K562 (cell line): ENCODE results near the gene KIF3B. TPM values are rescaled to one million over a fixed set of nuclear protein-coding genes. Genes with fewer than 3 reads are reported as not detected.

Experiments used
- DIDO1 ChIP-seq: fragments of 450-650 bp; IDR thresholded peaks from 2 replicates; pipeline ENCODE4 v1.6.1; 2016; ENCODE audit warnings: low read depth, missing biosample characterization, missing genetic modification characterization
- ELF4 ChIP-seq: fragments of 450-650 bp; formaldehyde crosslinking; IDR thresholded peaks from 2 replicates; pipeline ENCODE4 v1.4.0; 2022; ENCODE audit warnings: missing genetic modification characterization
- EP400 ChIP-seq: fragments of 450-650 bp; IDR thresholded peaks from 2 replicates; pipeline ENCODE4 v1.6.1; 2017; ENCODE audit warnings: antibody characterized with exemption, mild to moderate bottlenecking, moderate library complexity
- FOXK2 ChIP-seq, 2 experiments: fragments of 450-650 bp; IDR thresholded peaks in 1 of 2; conservative IDR thresholded peaks in 1 of 2; 2 replicates each; pipeline ENCODE4 v1.6.1; 2016; ENCODE audit warnings: low read depth in 2 of 2, mild to moderate bottlenecking in 1 of 2
- FOXM1 ChIP-seq, 2 experiments: fragments of 450-650 bp in 1 of 2; sonication (generic) in 1 of 2; formaldehyde crosslinking in 1 of 2; IDR thresholded peaks; 2 replicates each; pipeline versions ENCODE4 v1.6.1 to v1.9.0; 2017 to 2022; ENCODE audit warnings: low read depth in 2 of 2, mild to moderate bottlenecking in 2 of 2, missing genetic modification reagents in 1 of 2, moderate library complexity in 1 of 2
- HDAC1 ChIP-seq, 2 experiments: fragments of 450-650 bp; IDR thresholded peaks; 2 replicates each; pipeline ENCODE4 v1.6.1; 2016 to 2017; ENCODE audit warnings: inconsistent platforms in 1 of 2, mild to moderate bottlenecking in 1 of 2, moderate library complexity in 1 of 2
- POLR2AphosphoS2 ChIP-seq: IDR thresholded peaks from 2 replicates; pipeline ENCODE4 v1.6.1; 2012; ENCODE audit warnings: low read length, improper control_type of control experiment
- RFX1 ChIP-seq: fragments of 450-650 bp; IDR thresholded peaks from 2 replicates; pipeline ENCODE4 v1.6.1; 2016; ENCODE audit warnings: mild to moderate bottlenecking, moderate library complexity
- polyA plus RNA-seq, 8 experiments: library from polyadenylated mRNA; depleted of rRNA in 4 of 8; stranded (reverse) in 5 of 8; unstranded in 3 of 8; fragments of >200 nt; fragmentation: Nextera tagmentation in 2 of 8; fragmentation: Illumina TruSeq in 1 of 8; extraction: Ambion mirVana in 2 of 8; extraction: Trizol in 1 of 8; gene quantifications; 2 replicates each; pipeline versions ENCODE4 v1.2.1 to v1.2.3, GENCODE V29; 2011 to 2014; ENCODE audit warnings: inconsistent platforms in 1 of 8, missing spikeins in 1 of 8
- total RNA-seq, 7 experiments: library from RNA; depleted of rRNA in 6 of 7; stranded (reverse); fragments of >200 nt in 6 of 7; fragmentation: Illumina TruSeq in 2 of 7; extraction: Trizol in 2 of 7; gene quantifications; 2 replicates each; pipeline versions ENCODE4 v1.2.1 to v1.2.3, GENCODE V29; 2011 to 2021; ENCODE audit warnings: low replicate concordance in 1 of 7
- TF ChIP-seq, protein P1 (sequence below): fragments of 250-450 bp; sonication (Bioruptor Pico); IDR thresholded peaks from 2 replicates; pipeline ENCODE4 v1.4.0; 2020; ENCODE audit warnings: mild to moderate bottlenecking, moderate library complexity
- TF ChIP-seq, protein P2 (sequence below), 2 experiments: IDR thresholded peaks; 2 replicates each; pipeline ENCODE4 v1.6.1; 2011; ENCODE audit warnings: borderline replicate concordance in 1 of 2, control low read depth in 1 of 2, low read depth in 1 of 2, low read length in 1 of 2, mild to moderate bottlenecking in 1 of 2, mixed read lengths in 1 of 2, moderate library complexity in 1 of 2; ENCODE audit not compliant: insufficient read depth in 1 of 2, insufficient read length in 1 of 2, poor library complexity in 1 of 2, severe bottlenecking in 1 of 2; ENCODE audit errors: extremely low read depth in 1 of 2
- TF ChIP-seq, protein P3 (sequence below), 2 experiments: fragments of 450-650 bp in 1 of 2; sonication (generic) in 1 of 2; formaldehyde crosslinking in 1 of 2; IDR thresholded peaks in 1 of 2; conservative IDR thresholded peaks in 1 of 2; 2 replicates each; pipeline versions ENCODE4 v1.6.1 to v1.8.1; 2016 to 2023; ENCODE audit warnings: mild to moderate bottlenecking in 2 of 2, moderate library complexity in 2 of 2, inconsistent platforms in 1 of 2, missing genetic modification reagents in 1 of 2
- TF ChIP-seq, protein P4 (sequence below): fragments of 250-450 bp; sonication (Bioruptor Pico); IDR thresholded peaks from 2 replicates; pipeline ENCODE4 v1.4.0; 2020

Gene KIF3B
- total and polyA plus RNA-seq, 9 of the 15 experiments (the other 6 are each of a cell fraction or from before 2014, with no cell fraction given), result 2.9 to 12.3 (median 8.6) TPM

DNA sequence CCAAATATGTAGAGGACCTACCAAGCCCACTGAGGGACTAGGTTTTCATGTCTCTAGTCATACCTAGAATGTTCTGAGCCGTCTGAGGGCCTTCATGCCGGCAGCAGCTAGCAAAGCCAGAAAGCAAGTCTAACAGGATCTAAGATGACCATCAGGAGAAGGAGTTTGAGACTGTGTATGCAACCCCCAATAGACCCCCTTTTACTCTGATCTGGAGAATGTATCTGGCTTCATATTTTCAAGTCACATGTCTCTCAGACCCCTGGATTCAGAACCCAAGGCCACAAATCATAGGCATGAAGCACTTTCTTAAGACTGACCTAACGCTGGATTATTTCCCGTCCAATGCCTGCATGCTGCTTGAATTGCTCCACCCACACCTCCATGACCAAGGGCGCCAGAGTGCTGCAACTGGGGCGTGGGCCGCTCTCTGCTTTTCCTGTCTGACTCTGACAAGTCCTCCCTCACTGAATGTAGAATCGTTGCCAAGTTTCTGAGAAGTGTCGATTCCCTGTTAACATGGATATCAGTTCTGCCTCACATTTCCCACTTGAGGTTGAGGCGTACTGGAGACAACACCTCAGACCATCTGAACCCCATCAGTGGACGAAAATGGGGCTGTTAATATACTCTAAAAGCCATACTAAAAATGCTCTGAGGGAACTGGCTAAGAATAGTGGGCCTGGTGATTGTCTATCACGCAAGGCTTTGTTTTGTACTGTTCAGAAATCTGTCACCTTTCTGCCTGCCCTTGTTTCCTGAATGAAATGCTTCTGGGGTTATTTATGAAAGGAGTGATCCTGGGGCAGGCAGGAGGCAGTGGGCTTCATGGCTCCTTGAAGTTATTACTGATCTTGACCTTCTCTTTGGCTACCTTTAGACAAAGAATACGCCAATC lies 56.8 kb downstream of the KIF3B start (continued):
- TF ChIP-seq, protein P1, sequence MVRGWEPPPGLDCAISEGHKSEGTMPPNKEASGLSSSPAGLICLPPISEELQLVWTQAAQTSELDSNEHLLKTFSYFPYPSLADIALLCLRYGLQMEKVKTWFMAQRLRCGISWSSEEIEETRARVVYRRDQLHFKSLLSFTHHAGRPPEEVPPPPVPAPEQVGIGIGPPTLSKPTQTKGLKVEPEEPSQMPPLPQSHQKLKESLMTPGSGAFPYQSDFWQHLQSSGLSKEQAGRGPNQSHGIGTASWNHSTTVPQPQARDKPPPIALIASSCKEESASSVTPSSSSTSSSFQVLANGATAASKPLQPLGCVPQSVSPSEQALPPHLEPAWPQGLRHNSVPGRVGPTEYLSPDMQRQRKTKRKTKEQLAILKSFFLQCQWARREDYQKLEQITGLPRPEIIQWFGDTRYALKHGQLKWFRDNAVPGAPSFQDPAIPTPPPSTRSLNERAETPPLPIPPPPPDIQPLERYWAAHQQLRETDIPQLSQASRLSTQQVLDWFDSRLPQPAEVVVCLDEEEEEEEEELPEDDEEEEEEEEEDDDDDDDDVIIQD, result no peak
- no peak for TF ChIP-seq POLR2AphosphoS2
- TF ChIP-seq, protein P2, sequence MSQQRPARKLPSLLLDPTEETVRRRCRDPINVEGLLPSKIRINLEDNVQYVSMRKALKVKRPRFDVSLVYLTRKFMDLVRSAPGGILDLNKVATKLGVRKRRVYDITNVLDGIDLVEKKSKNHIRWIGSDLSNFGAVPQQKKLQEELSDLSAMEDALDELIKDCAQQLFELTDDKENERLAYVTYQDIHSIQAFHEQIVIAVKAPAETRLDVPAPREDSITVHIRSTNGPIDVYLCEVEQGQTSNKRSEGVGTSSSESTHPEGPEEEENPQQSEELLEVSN (IDR thresholded peaks at IDR 0.05; ENCODE audit: borderline replicate concordance in 1 of 2, extremely low read depth in 1 of 2, insufficient read depth in 1 of 2, insufficient read length in 1 of 2, low read depth in 1 of 2, low read length in 1 of 2, poor library complexity in 1 of 2, severe bottlenecking in 1 of 2), result peak in 1 of 2 experiments; percentile 48
- 0 out of 2 replicates have a peak, but pooled peaks have one; percentile 25 for TF ChIP-seq FOXM1 (IDR thresholded peaks at IDR 0.05; ENCODE audit: low read depth)
- no peak for TF ChIP-seq FOXM1 (CRISPR knock-in tag; IDR thresholded peaks at IDR 0.05; ENCODE audit: low read depth)
- TF ChIP-seq RFX1, result no peak
- TF ChIP-seq, protein P3, sequence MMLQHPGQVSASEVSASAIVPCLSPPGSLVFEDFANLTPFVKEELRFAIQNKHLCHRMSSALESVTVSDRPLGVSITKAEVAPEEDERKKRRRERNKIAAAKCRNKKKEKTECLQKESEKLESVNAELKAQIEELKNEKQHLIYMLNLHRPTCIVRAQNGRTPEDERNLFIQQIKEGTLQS (IDR thresholded peaks at IDR 0.05), result no peak
- TF ChIP-seq, protein P3 (CRISPR knock-in tag; conservative IDR thresholded peaks at IDR 0.05), result no peak
- TF ChIP-seq, protein P4, sequence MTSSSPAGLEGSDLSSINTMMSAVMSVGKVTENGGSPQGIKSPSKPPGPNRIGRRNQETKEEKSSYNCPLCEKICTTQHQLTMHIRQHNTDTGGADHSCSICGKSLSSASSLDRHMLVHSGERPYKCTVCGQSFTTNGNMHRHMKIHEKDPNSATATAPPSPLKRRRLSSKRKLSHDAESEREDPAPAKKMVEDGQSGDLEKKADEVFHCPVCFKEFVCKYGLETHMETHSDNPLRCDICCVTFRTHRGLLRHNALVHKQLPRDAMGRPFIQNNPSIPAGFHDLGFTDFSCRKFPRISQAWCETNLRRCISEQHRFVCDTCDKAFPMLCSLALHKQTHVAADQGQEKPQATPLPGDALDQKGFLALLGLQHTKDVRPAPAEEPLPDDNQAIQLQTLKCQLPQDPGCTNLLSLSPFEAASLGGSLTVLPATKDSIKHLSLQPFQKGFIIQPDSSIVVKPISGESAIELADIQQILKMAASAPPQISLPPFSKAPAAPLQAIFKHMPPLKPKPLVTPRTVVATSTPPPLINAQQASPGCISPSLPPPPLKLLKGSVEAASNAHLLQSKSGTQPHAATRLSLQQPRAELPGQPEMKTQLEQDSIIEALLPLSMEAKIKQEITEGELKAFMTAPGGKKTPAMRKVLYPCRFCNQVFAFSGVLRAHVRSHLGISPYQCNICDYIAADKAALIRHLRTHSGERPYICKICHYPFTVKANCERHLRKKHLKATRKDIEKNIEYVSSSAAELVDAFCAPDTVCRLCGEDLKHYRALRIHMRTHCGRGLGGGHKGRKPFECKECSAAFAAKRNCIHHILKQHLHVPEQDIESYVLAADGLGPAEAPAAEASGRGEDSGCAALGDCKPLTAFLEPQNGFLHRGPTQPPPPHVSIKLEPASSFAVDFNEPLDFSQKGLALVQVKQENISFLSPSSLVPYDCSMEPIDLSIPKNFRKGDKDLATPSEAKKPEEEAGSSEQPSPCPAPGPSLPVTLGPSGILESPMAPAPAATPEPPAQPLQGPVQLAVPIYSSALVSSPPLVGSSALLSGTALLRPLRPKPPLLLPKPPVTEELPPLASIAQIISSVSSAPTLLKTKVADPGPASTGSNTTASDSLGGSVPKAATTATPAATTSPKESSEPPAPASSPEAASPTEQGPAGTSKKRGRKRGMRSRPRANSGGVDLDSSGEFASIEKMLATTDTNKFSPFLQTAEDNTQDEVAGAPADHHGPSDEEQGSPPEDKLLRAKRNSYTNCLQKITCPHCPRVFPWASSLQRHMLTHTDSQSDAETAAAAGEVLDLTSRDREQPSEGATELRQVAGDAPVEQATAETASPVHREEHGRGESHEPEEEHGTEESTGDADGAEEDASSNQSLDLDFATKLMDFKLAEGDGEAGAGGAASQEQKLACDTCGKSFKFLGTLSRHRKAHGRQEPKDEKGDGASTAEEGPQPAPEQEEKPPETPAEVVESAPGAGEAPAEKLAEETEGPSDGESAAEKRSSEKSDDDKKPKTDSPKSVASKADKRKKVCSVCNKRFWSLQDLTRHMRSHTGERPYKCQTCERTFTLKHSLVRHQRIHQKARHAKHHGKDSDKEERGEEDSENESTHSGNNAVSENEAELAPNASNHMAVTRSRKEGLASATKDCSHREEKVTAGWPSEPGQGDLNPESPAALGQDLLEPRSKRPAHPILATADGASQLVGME (CRISPR knock-in tag), result no peak
- TF ChIP-seq DIDO1, result no peak
- 0 out of 4 replicates have a peak, but pooled peaks of 1 of the 2 experiments have one; percentile 10 for TF ChIP-seq FOXK2 (conservative IDR thresholded peaks at IDR 0.05 in 1 of 2, IDR thresholded peaks at IDR 0.05 in 1 of 2; ENCODE audit: low read depth in 2 of 2)
- peak; percentile 36 for TF ChIP-seq EP400
- peak in 1 of 2 experiments; percentile 50; a peak in 1 of 4 replicates for TF ChIP-seq HDAC1 (IDR thresholded peaks at IDR 0.05)
- 0 out of 2 replicates have a peak, but pooled peaks have one; percentile 8 for TF ChIP-seq ELF4
